IMR-90 (cell line): ENCODE measurements around the gene SLN. TPM values are rescaled to one million over a fixed set of nuclear protein-coding genes. Genes with fewer than 3 reads are reported as not detected.

Experiments
- ATAC-seq: fragments of 200-7000 bp; cut with Tn5 transposase; 2 replicates; pipeline ENCODE4 v1.9.1; 2020; ENCODE audit warnings: low read depth, mild to moderate bottlenecking, moderate library complexity
- BruUV-seq: library from RNA; stranded (reverse); fragments of 400-500 nt; replicated peaks from 2 replicates; lab custom pipeline; 2021; lab: Mats Ljungman, UMichigan
- CTCF ChIA-PET: fragments of 300-600 bp; formaldehyde crosslinking; extraction: SDS; loops from one replicate; lab custom pipeline; 2021; ENCODE audit warnings: antibody characterized with exemption; lab: Yijun Ruan, JAX
- POLR2A ChIA-PET: fragments of 300-600 bp; sonication (Branson Sonifier 250); formaldehyde crosslinking; loops from one replicate; lab custom pipeline; 2022; ENCODE audit warnings: antibody characterized with exemption; ENCODE audit not compliant: unreplicated experiment; lab: Charles Lee
- DNase-seq: peaks from one replicate; pipeline ENCODE4 v3.0.0; 2013
- H2AFZ ChIP-seq: replicated peaks from 2 replicates; pipeline ENCODE3; 2013; ENCODE audit warnings: low read length, mild to moderate bottlenecking; ENCODE audit not compliant: poor library complexity
- H2AK5ac ChIP-seq: 2 replicates; pipeline ENCODE4 v1.6.1; 2013; ENCODE audit warnings: low read depth, low read length, inconsistent platforms
- H2AK9ac ChIP-seq: replicated peaks from 2 replicates; pipeline ENCODE3; 2013; ENCODE audit warnings: mild to moderate bottlenecking, low read depth, low read length, moderate library complexity; ENCODE audit not compliant: poor library complexity
- H2BK120ac ChIP-seq: 2 replicates; pipeline ENCODE4 v1.6.1; 2013; ENCODE audit warnings: low read depth, low read length, inconsistent platforms
- H2BK15ac ChIP-seq: 3 replicates; pipeline ENCODE4 v1.6.1; 2013; ENCODE audit warnings: low read depth, low read length, inconsistent platforms
- H2BK20ac ChIP-seq: 2 replicates; pipeline ENCODE4 v1.6.1; 2013; ENCODE audit warnings: low read depth, mild to moderate bottlenecking, inconsistent platforms, low read length, moderate library complexity
- H2BK5ac ChIP-seq: 2 replicates; pipeline ENCODE4 v1.6.1; 2013; ENCODE audit warnings: mild to moderate bottlenecking, low read depth, low read length, inconsistent platforms; ENCODE audit not compliant: poor library complexity, severe bottlenecking
- H3K14ac ChIP-seq: replicated peaks from 2 replicates; pipeline ENCODE4 v1.6.1; 2013; ENCODE audit warnings: low read depth, low read length, inconsistent platforms
- H3K18ac ChIP-seq: 2 replicates; pipeline ENCODE4 v1.6.1; 2013; ENCODE audit warnings: low read depth, low read length, control low read depth
- H3K23ac ChIP-seq: 2 replicates; pipeline ENCODE4 v1.6.1; 2013; ENCODE audit warnings: low read depth, low read length, inconsistent platforms
- H3K27ac ChIP-seq: 2 replicates; pipeline ENCODE4 v1.5.1; 2013; ENCODE audit warnings: mild to moderate bottlenecking, control low read depth, low read length; ENCODE audit not compliant: insufficient read depth
- H3K27me3 ChIP-seq: 2 replicates; pipeline ENCODE4 v1.6.1; 2013; ENCODE audit warnings: low read length; ENCODE audit not compliant: control insufficient read depth, insufficient read depth
- H3K36me3 ChIP-seq: 2 replicates; pipeline ENCODE4 v1.6.1; 2013; ENCODE audit warnings: low read length, mixed read lengths; ENCODE audit not compliant: control insufficient read depth, insufficient read depth
- H3K4ac ChIP-seq: 2 replicates; pipeline ENCODE4 v1.6.1; 2013; ENCODE audit warnings: low read depth, low read length, inconsistent platforms
- H3K4me1 ChIP-seq: 2 replicates; pipeline ENCODE4 v1.6.1; 2013; ENCODE audit warnings: low read length, mixed read lengths; ENCODE audit not compliant: control insufficient read depth, insufficient read depth
- H3K4me2 ChIP-seq: 2 replicates; pipeline ENCODE4 v1.6.1; 2013; ENCODE audit warnings: low read depth, mild to moderate bottlenecking, control low read depth, low read length, moderate library complexity
- H3K4me3 ChIP-seq: 2 replicates; pipeline ENCODE4 v1.5.1; 2013; ENCODE audit warnings: low read depth, mild to moderate bottlenecking, control low read depth, low read length, moderate library complexity; ENCODE audit not compliant: insufficient read depth
- H3K56ac ChIP-seq: 2 replicates; pipeline ENCODE4 v1.6.1; 2013; ENCODE audit warnings: low read length, inconsistent platforms; ENCODE audit not compliant: insufficient read depth; ENCODE audit errors: extremely low read depth
- H3K79me1 ChIP-seq, 2 experiments: 2 replicates each; pipeline ENCODE4 v1.6.1; 2013; ENCODE audit warnings: low read length in 2 of 2, inconsistent platforms in 1 of 2, low read depth in 1 of 2
- H3K9ac ChIP-seq: 2 replicates; pipeline ENCODE4 v1.6.1; 2013; ENCODE audit warnings: low read depth, low read length, control low read depth
- H3K9me1 ChIP-seq: 2 replicates; pipeline ENCODE4 v1.6.1; 2013; ENCODE audit warnings: low read length, inconsistent platforms; ENCODE audit not compliant: insufficient read depth
- H3K9me3 ChIP-seq: 2 replicates; pipeline ENCODE4 v1.6.1; 2013; ENCODE audit warnings: low read length; ENCODE audit not compliant: control insufficient read depth, insufficient read depth
- H4K20me1 ChIP-seq: 2 replicates; pipeline ENCODE4 v1.6.1; 2013; ENCODE audit warnings: low read length, inconsistent platforms; ENCODE audit not compliant: insufficient read depth
- H4K5ac ChIP-seq: 2 replicates; pipeline ENCODE4 v1.6.1; 2013; ENCODE audit warnings: mild to moderate bottlenecking, low read depth, low read length, control low read depth
- H4K8ac ChIP-seq, 2 experiments: 2 replicates each; pipeline ENCODE4 v1.6.1; 2013; ENCODE audit warnings: low read depth in 2 of 2, low read length in 2 of 2, control low read depth in 1 of 2, inconsistent platforms in 1 of 2
- H4K91ac ChIP-seq: 2 replicates; pipeline ENCODE4 v1.6.1; 2013; ENCODE audit warnings: low read depth, low read length, inconsistent platforms; ENCODE audit not compliant: insufficient read depth
- BHLHE40 ChIP-seq: fragments of 150-350 bp; IDR thresholded peaks from 2 replicates; pipeline ENCODE4 v1.6.1; 2016; ENCODE audit warnings: mild to moderate bottlenecking, low read depth, low read length
- CEBPB ChIP-seq: IDR thresholded peaks from 2 replicates; pipeline ENCODE4 v1.6.1; 2012; ENCODE audit warnings: low read depth, low read length, improper control_type of control experiment
- CHD1 ChIP-seq: IDR thresholded peaks from 2 replicates; pipeline ENCODE4 v1.6.1; 2012; ENCODE audit warnings: low read depth, low read length, improper control_type of control experiment
- FOS ChIP-seq: fragments of 150-350 bp; IDR thresholded peaks from 2 replicates; pipeline ENCODE4 v1.6.1; 2016; ENCODE audit warnings: low read depth, low read length
- MAZ ChIP-seq: IDR thresholded peaks from 2 replicates; pipeline ENCODE4 v1.6.1; 2012; ENCODE audit warnings: low read depth, mild to moderate bottlenecking, low read length, improper control_type of control experiment, moderate library complexity, borderline replicate concordance
- NFE2L2 ChIP-seq: fragments of 150-350 bp; IDR thresholded peaks from 2 replicates; pipeline ENCODE4 v1.6.1; 2016; ENCODE audit warnings: low read depth, mild to moderate bottlenecking, low read length
- RAD21 ChIP-seq: IDR thresholded peaks from 2 replicates; pipeline ENCODE4 v1.6.1; 2012; ENCODE audit warnings: low read length, improper control_type of control experiment
- RCOR1 ChIP-seq: IDR thresholded peaks from 2 replicates; pipeline ENCODE4 v1.6.1; 2012; ENCODE audit warnings: mild to moderate bottlenecking, low read length, improper control_type of control experiment; ENCODE audit not compliant: insufficient replicate concordance
- RFX5 ChIP-seq: IDR thresholded peaks from 2 replicates; pipeline ENCODE4 v1.8.0; 2012; ENCODE audit warnings: low read depth, mild to moderate bottlenecking, low read length, moderate library complexity
- SMC3 ChIP-seq: fragments of 150-350 bp; IDR thresholded peaks from 2 replicates; pipeline ENCODE4 v1.6.1; 2016; ENCODE audit warnings: low read depth, mild to moderate bottlenecking, antibody characterized with exemption, low read length, moderate library complexity
- USF2 ChIP-seq: fragments of 150-350 bp; IDR thresholded peaks from 2 replicates; pipeline ENCODE4 v1.6.1; 2017; ENCODE audit warnings: mild to moderate bottlenecking, antibody characterized with exemption, low read length, low read depth
- WGBS, 2 experiments: methylation state at CpG; one replicate each; pipeline versions ENCODE4 v1.1.5 to v1.1.7; 2013; ENCODE audit warnings: missing lambda C conversion rate in 2 of 2; ENCODE audit not compliant: insufficient read length in 1 of 2; ENCODE audit errors: extremely low coverage in 2 of 2; 5-methylcytosine and 5-hydroxymethylcytosine counted together
- dilution Hi-C: fragments of 300-500 bp; cut with HindIII; formaldehyde crosslinking; loops from one replicate; pipeline ENCODE4 v1.14.3; 2018; ENCODE audit warnings: low sequenced_read_pairs; ENCODE audit not compliant: unreplicated experiment
- in situ Hi-C: fragments of 300-500 bp; cut with MboI; formaldehyde crosslinking; loops from 3 replicates; pipeline ENCODE4 v1.14.3; 2019; ENCODE audit warnings: low sequenced_read_pairs, inconsistent platforms, mixed read lengths
- intact Hi-C: fragments of 100-400 bp; cut with micrococcal nuclease; formaldehyde crosslinking; loops from 2 replicates; pipeline ENCODE4 v1.10.0; 2022
- polyA plus RNA-seq, 3 experiments: library from polyadenylated mRNA; depleted of rRNA; stranded (reverse); fragments of >200 nt; gene quantifications; 2 replicates each; pipeline ENCODE4 v1.2.3, GENCODE V29; 2012; ENCODE audit warnings: low replicate concordance in 1 of 3
- total RNA-seq: library from RNA; depleted of rRNA; stranded (reverse); fragments of >200 nt; gene quantifications from 2 replicates; pipeline ENCODE4 v1.2.3, GENCODE V29; 2012
- TF ChIP-seq, protein P1 (sequence below): fragments of 150-350 bp; IDR thresholded peaks from 2 replicates; pipeline ENCODE4 v1.6.1; 2016; ENCODE audit warnings: low read depth, mild to moderate bottlenecking, low read length, moderate library complexity, borderline replicate concordance
- TF ChIP-seq, protein P2 (sequence below): conservative IDR thresholded peaks from 2 replicates; pipeline ENCODE4 v1.5.1; 2012; ENCODE audit warnings: mild to moderate bottlenecking, low read depth, low read length, improper control_type of control experiment

Gene SLN
- total and polyA plus RNA-seq, 2 of the 4 experiments (the other 2 are of a cell fraction) = not detected

DNA sequence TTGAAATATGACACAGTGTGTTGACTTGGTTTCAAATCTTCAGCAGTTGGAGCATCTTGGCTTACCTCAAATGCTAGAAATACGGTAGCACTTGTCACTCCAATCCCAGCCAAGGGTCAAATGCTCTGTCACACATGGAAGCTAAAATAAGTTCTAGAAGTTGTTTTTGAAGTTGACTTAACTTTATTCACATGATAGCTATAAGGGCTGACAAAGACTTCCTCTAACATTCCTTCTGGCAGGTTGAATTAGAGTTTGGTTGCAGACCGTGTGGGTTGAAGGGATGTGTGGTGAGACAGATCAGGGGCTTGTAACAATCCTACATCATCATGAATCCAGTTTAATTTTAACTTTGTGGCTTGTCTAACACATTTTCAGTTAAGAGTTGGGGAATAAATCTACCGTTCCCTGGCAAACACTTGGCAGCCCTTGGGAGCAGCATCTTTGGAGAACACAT lies 4.6 kb downstream of the SLN start:
- H3K56ac ChIP-seq = no peak overlapping the region
- H3K4me1 ChIP-seq = peaks cover 3% of the 10 kb centered on the region
- H3K9ac ChIP-seq = no peak overlapping the region
- no peak overlapping the region for H3K4ac ChIP-seq
- no peaks in the 10 kb centered on the region for H3K9me3 ChIP-seq
- no peaks in the 10 kb centered on the region for H4K20me1 ChIP-seq
- no TSS peak for BruUV-seq
- H3K4me2 ChIP-seq = no peak overlapping the region
- peak overlapping the region; percentile 16; the same call in 1 of the 2 replicates for H3K18ac ChIP-seq
- H3K27me3 ChIP-seq = peaks cover 4% of the 10 kb centered on the region
- H2BK20ac ChIP-seq = no peak overlapping the region
- H3K27ac ChIP-seq = no peak overlapping the region
- H2BK5ac ChIP-seq = no peak overlapping the region
- WGBS, 2 experiments = no CpG with 5 or more reads among the region's 3 CpGs
- no peaks in the 10 kb centered on the region for H3K36me3 ChIP-seq
- ATAC-seq (no peak), DNase-seq (no peak)
- in situ Hi-C loops (no loop called here), intact Hi-C loops (no loop called here), dilution Hi-C loops (no loop called here)
- TF ChIP-seq MAZ (no peak), RFX5 (no peak), CEBPB (no peak), SMC3 (no peak), RAD21 (no peak), USF2 (no peak), CHD1 (no peak), RCOR1 (no peak), FOS (no peak), BHLHE40 (no peak), NFE2L2 (no peak)
- TF ChIP-seq, protein P1, sequence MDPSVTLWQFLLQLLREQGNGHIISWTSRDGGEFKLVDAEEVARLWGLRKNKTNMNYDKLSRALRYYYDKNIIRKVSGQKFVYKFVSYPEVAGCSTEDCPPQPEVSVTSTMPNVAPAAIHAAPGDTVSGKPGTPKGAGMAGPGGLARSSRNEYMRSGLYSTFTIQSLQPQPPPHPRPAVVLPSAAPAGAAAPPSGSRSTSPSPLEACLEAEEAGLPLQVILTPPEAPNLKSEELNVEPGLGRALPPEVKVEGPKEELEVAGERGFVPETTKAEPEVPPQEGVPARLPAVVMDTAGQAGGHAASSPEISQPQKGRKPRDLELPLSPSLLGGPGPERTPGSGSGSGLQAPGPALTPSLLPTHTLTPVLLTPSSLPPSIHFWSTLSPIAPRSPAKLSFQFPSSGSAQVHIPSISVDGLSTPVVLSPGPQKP = no peak
- TF ChIP-seq, protein P2, sequence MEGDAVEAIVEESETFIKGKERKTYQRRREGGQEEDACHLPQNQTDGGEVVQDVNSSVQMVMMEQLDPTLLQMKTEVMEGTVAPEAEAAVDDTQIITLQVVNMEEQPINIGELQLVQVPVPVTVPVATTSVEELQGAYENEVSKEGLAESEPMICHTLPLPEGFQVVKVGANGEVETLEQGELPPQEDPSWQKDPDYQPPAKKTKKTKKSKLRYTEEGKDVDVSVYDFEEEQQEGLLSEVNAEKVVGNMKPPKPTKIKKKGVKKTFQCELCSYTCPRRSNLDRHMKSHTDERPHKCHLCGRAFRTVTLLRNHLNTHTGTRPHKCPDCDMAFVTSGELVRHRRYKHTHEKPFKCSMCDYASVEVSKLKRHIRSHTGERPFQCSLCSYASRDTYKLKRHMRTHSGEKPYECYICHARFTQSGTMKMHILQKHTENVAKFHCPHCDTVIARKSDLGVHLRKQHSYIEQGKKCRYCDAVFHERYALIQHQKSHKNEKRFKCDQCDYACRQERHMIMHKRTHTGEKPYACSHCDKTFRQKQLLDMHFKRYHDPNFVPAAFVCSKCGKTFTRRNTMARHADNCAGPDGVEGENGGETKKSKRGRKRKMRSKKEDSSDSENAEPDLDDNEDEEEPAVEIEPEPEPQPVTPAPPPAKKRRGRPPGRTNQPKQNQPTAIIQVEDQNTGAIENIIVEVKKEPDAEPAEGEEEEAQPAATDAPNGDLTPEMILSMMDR = no peak
- no peak overlapping the region for H3K23ac ChIP-seq
- H2AK9ac ChIP-seq = no peak overlapping the region
- CTCF ChIA-PET = no interaction called here
- no peak overlapping the region for H4K5ac ChIP-seq
- H2AK5ac ChIP-seq = no peak overlapping the region
- no peaks in the 10 kb centered on the region for H3K9me1 ChIP-seq
- no peak overlapping the region for H3K14ac ChIP-seq
- no peak overlapping the region for H2BK120ac ChIP-seq
- no peak overlapping the region for H3K4me3 ChIP-seq
- no peak overlapping the region for H2BK15ac ChIP-seq
- H4K8ac ChIP-seq = no peak overlapping the region
- POLR2A ChIA-PET = no interaction called here
- H2AFZ ChIP-seq = no peak overlapping the region
- H4K91ac ChIP-seq = no peak overlapping the region
- H3K79me1 ChIP-seq = no peaks in the 10 kb centered on the region
